B cell (primary cell): ENCODE results near the gene UBL4A. TPM values are rescaled to one million over a fixed set of nuclear protein-coding genes. Genes with fewer than 3 reads are reported as not detected.
A peak's percentile ranks its signal among the peaks of the same experiment; 100 is the strongest.

Experiments
- ATAC-seq: fragments of 200-7000 bp; cut with Tn5 transposase; one replicate; pipeline ENCODE4 v1.10.0; 2021; ENCODE audit warnings: low read depth, mild to moderate bottlenecking, moderate number of reproducible peaks, moderate library complexity
- CTCF ChIA-PET: fragments of 350-600 bp; sonication (Branson Sonifier 250); formaldehyde crosslinking; loops from one replicate; lab custom pipeline; 2021; ENCODE audit warnings: antibody characterized with exemption, inconsistent platforms; lab: Charles Lee
- POLR2A ChIA-PET: fragments of 350-600 bp; sonication (Branson Sonifier 250); formaldehyde crosslinking; loops from one replicate; lab custom pipeline; 2021; ENCODE audit warnings: antibody characterized with exemption; lab: Charles Lee
- DNase-seq: peaks from one replicate; pipeline ENCODE4 v3.0.0; 2013
- H2AFZ ChIP-seq: 2 replicates; pipeline ENCODE4 v1.6.1; 2012; ENCODE audit warnings: mild to moderate bottlenecking, low read depth, low read length; ENCODE audit not compliant: insufficient read depth, poor library complexity, severe bottlenecking
- H3K27ac ChIP-seq, 2 donors: 1 replicate in 1 of 2; 2 replicates in 1 of 2; pipeline ENCODE4 v1.5.1; 2012 to 2013; ENCODE audit warnings: low read length in 2 of 2, mild to moderate bottlenecking in 2 of 2, moderate library complexity in 1 of 2
- H3K27me3 ChIP-seq, 4 experiments: fragments of 200-600 bp in 1 of 4; sonication (generic) in 1 of 4; replicated peaks in 1 of 4; 1 replicate in 2 of 4; 2 replicates in 2 of 4; pipeline versions ENCODE4 v1.6.1 to v1.7.0; 2013 to 2016; ENCODE audit warnings: low read length in 3 of 4, mild to moderate bottlenecking in 2 of 4, mixed read lengths in 1 of 4, moderate library complexity in 1 of 4; ENCODE audit not compliant: insufficient read depth in 4 of 4, control insufficient read depth in 3 of 4; ENCODE audit errors: control extremely low read depth in 1 of 4
- H3K36me3 ChIP-seq, 2 experiments: replicated peaks in 1 of 2; 1 replicate in 1 of 2; 2 replicates in 1 of 2; pipeline versions ENCODE4 v1.6.1 to v1.7.1; 2013; ENCODE audit warnings: low read length in 1 of 2; ENCODE audit not compliant: insufficient read depth in 2 of 2, control insufficient read depth in 1 of 2; ENCODE audit errors: control extremely low read depth in 1 of 2, extremely low read depth in 1 of 2
- H3K4me1 ChIP-seq, 2 donors: fragments of 200-600 bp in 1 of 2; sonication (generic) in 1 of 2; 1 replicate in 1 of 2; 2 replicates in 1 of 2; pipeline versions ENCODE4 v1.5.1 to v1.6.1; 2013 to 2017; ENCODE audit warnings: low read length in 2 of 2; ENCODE audit not compliant: control insufficient read depth in 2 of 2, insufficient read depth in 2 of 2
- H3K4me2 ChIP-seq: replicated peaks from 2 replicates; pipeline ENCODE3; 2012; ENCODE audit warnings: mild to moderate bottlenecking, low read depth, low read length; ENCODE audit not compliant: poor library complexity, severe bottlenecking
- H3K4me3 ChIP-seq, 5 experiments: fragments of 200-600 bp in 1 of 5; sonication (generic) in 1 of 5; 1 replicate in 3 of 5; 2 replicates in 2 of 5; pipeline versions ENCODE4 v1.5.1 to v1.7.0; 2011 to 2016; ENCODE audit warnings: low read length in 4 of 5, mild to moderate bottlenecking in 4 of 5, low read depth in 2 of 5, control low read depth in 1 of 5, moderate library complexity in 1 of 5; ENCODE audit not compliant: insufficient read depth in 1 of 5; ENCODE audit errors: control extremely low read depth in 1 of 5, extremely low read depth in 1 of 5
- H3K79me2 ChIP-seq: fragments of 200-600 bp; sonication (generic); one replicate; pipeline ENCODE4 v1.6.0; 2016; ENCODE audit warnings: low read length; ENCODE audit not compliant: control insufficient read depth, insufficient read depth
- H3K9ac ChIP-seq: fragments of 200-600 bp; sonication (generic); 2 replicates; pipeline ENCODE4 v1.6.1; 2017; ENCODE audit warnings: mild to moderate bottlenecking, low read length, moderate library complexity
- H3K9me3 ChIP-seq, 3 donors: one replicate each; pipeline versions ENCODE4 v1.6.1 to v1.7.1; 2013; ENCODE audit warnings: low read length in 2 of 3; ENCODE audit not compliant: control insufficient read depth in 2 of 3, insufficient read depth in 1 of 3; ENCODE audit errors: control extremely low read depth in 1 of 3
- H4K20me1 ChIP-seq: 2 replicates; pipeline ENCODE4 v1.6.0; 2012; ENCODE audit warnings: mild to moderate bottlenecking, low read length; ENCODE audit not compliant: insufficient read depth, control insufficient read depth, poor library complexity, severe bottlenecking
- H3K27ac Mint-ChIP-seq: one replicate; pipeline ENCODE4 v1.8.0; 2021; ENCODE audit warnings: mixed read lengths
- H3K27me3 Mint-ChIP-seq: one replicate; pipeline ENCODE4 v1.8.0; 2021; ENCODE audit warnings: mixed read lengths
- H3K4me1 Mint-ChIP-seq: one replicate; pipeline ENCODE4 v1.8.0; 2021; ENCODE audit warnings: mixed read lengths
- H3K4me3 Mint-ChIP-seq: one replicate; pipeline ENCODE4 v1.8.0; 2021; ENCODE audit warnings: mixed read lengths
- H3K9me3 Mint-ChIP-seq: one replicate; pipeline ENCODE4 v1.8.0; 2022; ENCODE audit warnings: mixed read lengths; ENCODE audit not compliant: insufficient read depth
- CTCF ChIP-seq: fragments of 200-600 bp; IDR thresholded peaks from one replicate; pipeline ENCODE4 v1.8.0; 2022; ENCODE audit warnings: antibody characterized with exemption, mild to moderate bottlenecking
- EZH2 ChIP-seq: IDR thresholded peaks from 2 replicates; pipeline ENCODE4 v1.6.1; 2012; ENCODE audit warnings: borderline replicate concordance, low read depth, mild to moderate bottlenecking, moderate library complexity, low read length; ENCODE audit not compliant: insufficient read depth, poor library complexity, severe bottlenecking
- WGBS: methylation state at CpG from one replicate; pipeline ENCODE4 v1.1.5; 2013; ENCODE audit warnings: missing lambda C conversion rate; ENCODE audit not compliant: insufficient coverage; 5-methylcytosine and 5-hydroxymethylcytosine counted together
- intact Hi-C: fragments of 100-400 bp; cut with micrococcal nuclease; formaldehyde crosslinking; loops from one replicate; pipeline ENCODE4 v1.10.0; 2022
- polyA plus RNA-seq: library from polyadenylated mRNA; depleted of rRNA; stranded (reverse); fragments of >200 nt; gene quantifications from 2 replicates; pipeline ENCODE4 v1.2.3, GENCODE V29; 2012
- total RNA-seq, 2 donors: library from RNA; stranded (reverse); fragments of 120-200 nt in 1 of 2; gene quantifications; 1 replicate in 1 of 2; 2 replicates in 1 of 2; pipeline versions ENCODE4 v1.2.3 to v1.2.4, GENCODE V29; 2013 to 2022

Gene UBL4A
- total and polyA plus RNA-seq, 2 donors (not counting 1 experiment from before 2014, with no cell fraction given), result 13.1 to 23.3 TPM

- no peaks in the 10 kb centered on the region for H3K9me3 Mint-ChIP-seq
- H3K27ac Mint-ChIP-seq, result peak overlapping the region; percentile 73
- intact Hi-C loops, result loop anchor here (5.0 kb wide), 3 partner anchors 33 to 58 kb away; partner anchors contain the start of genes FAM3A, SLC10A3 and TAFAZZIN
- H3K79me2 ChIP-seq, result peaks cover 22% of the 10 kb centered on the region
- no peak overlapping the region for H3K27ac ChIP-seq
- CTCF ChIA-PET, result interaction anchor here (1.0 to 2.5 kb wide), 4 partner anchors 8 to 68 kb away, joined by 3 to 8 read pairs (median 3); partner anchors contain the start of gene SLC10A3
- H3K4me1 ChIP-seq, result peaks cover 6 to 18% of the 10 kb centered on the region in 2 donors
- peak overlapping the region in 4 of 5 experiments; percentile 51 to 69 (median 63) for H3K4me3 ChIP-seq
- ATAC-seq, result peak; percentile 20
- H3K9me3 ChIP-seq, result no peaks in the 10 kb centered on the region
- H3K4me1 Mint-ChIP-seq, result peaks cover 14% of the 10 kb centered on the region
- POLR2A ChIA-PET, result interaction anchor here (0.6 to 2.2 kb wide), 9 partner anchors 16 to 1518 kb away, joined by 3 to 7 read pairs (median 4); partner anchors contain the start of genes LAGE3, RPL10, TAFAZZIN and UBL4A
- peak overlapping the region; percentile 85 for H3K4me2 ChIP-seq
- H3K4me3 Mint-ChIP-seq, result peak overlapping the region; percentile 85
- no peaks in the 10 kb centered on the region for H3K27me3 ChIP-seq
- H2AFZ ChIP-seq, result peak overlapping the region; percentile 38
- H4K20me1 ChIP-seq, result no peaks in the 10 kb centered on the region
- no peaks in the 10 kb centered on the region for H3K27me3 Mint-ChIP-seq
- TF ChIP-seq CTCF (no peak), EZH2 (no peak)
- WGBS, result 56% methylated on average over 5 of the region's 15 CpGs
- H3K36me3 ChIP-seq, result peaks cover 0 to 5% of the 10 kb centered on the region in 2 experiments
- H3K9ac ChIP-seq, result peak overlapping the region; percentile 64
- peak; percentile 23 for DNase-seq
Measured at GRCh38 chrX:154458954-154459778, 27.2 kb downstream of the UBL4A start.
